Natural killer cell treated with Interleukin-12 subunit alpha and Interleukin-12 subunit beta and Interleukin-15 and Interleukin-18, amount 100 ng/mL, for 72 hours (primary cell): ENCODE results near the gene PRPF40B. TPM values are rescaled to one million over a fixed set of nuclear protein-coding genes. Genes with fewer than 3 reads are reported as not detected.
A peak's percentile ranks its signal among the peaks of the same experiment; 100 is the strongest.

Experiments used
- ATAC-seq, 2 donors: fragments of 150-1000 bp; cut with Tn5 transposase in 1 of 2; sonication (Bioruptor Pico), chemical (Tn5 transposase) in 1 of 2; 2 replicates each; pipeline ENCODE4 v1.10.0; 2021
- DNase-seq: peaks from one replicate; pipeline ENCODE4 v3.0.0; 2022; ENCODE audit warnings: low spot score
- H3K27ac Mint-ChIP-seq, 2 donors: 1 replicate in 1 of 2; 2 replicates in 1 of 2; pipeline ENCODE4 v1.8.0; 2022; ENCODE audit warnings: mixed read lengths in 2 of 2, mild to moderate bottlenecking in 1 of 2, moderate library complexity in 1 of 2
- H3K27me3 Mint-ChIP-seq, 2 donors: 1 replicate in 1 of 2; 2 replicates in 1 of 2; pipeline ENCODE4 v1.8.0; 2022; ENCODE audit warnings: mixed read lengths in 2 of 2
- H3K36me3 Mint-ChIP-seq: one replicate; pipeline ENCODE4 v1.8.0; 2022; ENCODE audit warnings: mixed read lengths
- H3K4me1 Mint-ChIP-seq, 2 donors: 1 replicate in 1 of 2; 2 replicates in 1 of 2; pipeline ENCODE4 v1.8.0; 2022; ENCODE audit warnings: low read depth in 2 of 2, mixed read lengths in 2 of 2, mild to moderate bottlenecking in 1 of 2
- H3K4me3 Mint-ChIP-seq: one replicate; pipeline ENCODE4 v1.8.0; 2022; ENCODE audit warnings: mixed read lengths
- H3K9me3 Mint-ChIP-seq: 2 replicates; pipeline ENCODE4 v1.8.0; 2022; ENCODE audit warnings: mixed read lengths
- total RNA-seq, 2 donors: library from RNA; stranded (reverse); gene quantifications; one replicate each; pipeline ENCODE4 v1.2.3, GENCODE V29; 2022

PRPF40B gene
- total RNA-seq, 2 donors from 2014 or later = 6.2 to 12.4 TPM

DNA sequence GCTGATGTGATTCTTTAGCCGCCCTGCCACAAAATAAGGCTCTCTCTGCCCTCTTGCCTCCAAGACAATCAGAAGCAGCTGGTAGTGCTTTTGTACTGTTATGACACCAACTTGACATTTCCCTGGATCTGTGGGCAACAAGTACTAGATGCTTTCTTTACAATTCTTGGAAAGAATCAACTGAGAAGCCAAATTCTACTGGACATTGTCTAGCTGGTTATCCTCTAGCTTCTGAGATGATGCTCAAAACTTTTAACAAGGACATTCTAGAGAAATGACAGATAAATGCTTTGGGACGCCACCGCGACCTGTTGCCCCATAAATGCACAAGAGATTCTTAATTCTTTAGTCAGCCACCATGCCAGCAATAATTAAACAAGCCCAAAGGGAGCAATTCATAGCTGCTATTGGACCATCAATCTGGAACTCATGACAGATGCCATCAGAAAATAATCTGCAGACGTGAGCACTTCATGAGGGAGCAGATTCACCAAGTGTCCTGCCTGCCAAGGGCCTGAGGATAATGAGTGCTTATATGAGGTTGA is 61.0 kb downstream of the PRPF40B start:
- H3K36me3 Mint-ChIP-seq = no peaks in the 10 kb centered on the region
- H3K9me3 Mint-ChIP-seq = no peaks in the 10 kb centered on the region
- H3K4me3 Mint-ChIP-seq = peak overlapping the region; percentile 36
- DNase-seq (no peak), ATAC-seq (no peak)
- H3K27me3 Mint-ChIP-seq = no peaks in the 10 kb centered on the region
- H3K4me1 Mint-ChIP-seq = peaks cover 56 to 59% of the 10 kb centered on the region in 2 donors
- peak overlapping the region; percentile 45 to 77 for H3K27ac Mint-ChIP-seq

- peaks cover 61 to 64% of the 10 kb centered on the region in 2 donors for H3K4me1 Mint-ChIP-seq
These were observed 64.6 kb downstream of the PRPF40B start for GRCh38 chr12:49687941-49688340.

DNA sequence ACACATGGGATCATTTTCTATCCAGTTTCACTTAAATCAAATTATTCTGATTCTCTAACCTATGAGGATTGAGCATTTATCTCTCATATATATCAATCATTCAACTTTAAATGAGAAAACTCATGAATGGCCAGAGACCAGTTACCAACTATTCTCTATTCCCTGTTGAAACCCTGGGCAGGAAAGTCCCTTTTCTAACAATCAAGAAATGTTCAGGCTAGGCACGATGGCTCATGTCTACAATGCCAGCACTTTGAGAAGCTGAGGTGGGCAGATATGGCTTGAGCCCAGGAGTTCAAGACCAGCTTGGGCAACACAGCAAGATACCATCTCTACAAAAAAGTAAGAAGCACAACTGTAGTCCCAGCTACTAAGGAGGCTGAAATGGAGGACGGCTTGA is 65.9 kb downstream of the PRPF40B start:
- Mint-ChIP-seq H3K4me1 (peaks cover 48 to 54% of the 10 kb centered on the region in 2 donors), H3K36me3 (no peaks in the 10 kb centered on the region), H3K4me3 (no peak overlapping the region)

More at GRCh38 chr12:49687941-49688340, 64.6 kb downstream of the PRPF40B start:
- no peaks in the 10 kb centered on the region for H3K9me3 Mint-ChIP-seq
- ATAC-seq = no peak
- H3K27me3 Mint-ChIP-seq = no peaks in the 10 kb centered on the region
- no peak overlapping the region for H3K4me3 Mint-ChIP-seq
- DNase-seq = no peak
- H3K27ac Mint-ChIP-seq = peak overlapping the region; percentile 23 to 64
- no peaks in the 10 kb centered on the region for H3K36me3 Mint-ChIP-seq

DNA sequence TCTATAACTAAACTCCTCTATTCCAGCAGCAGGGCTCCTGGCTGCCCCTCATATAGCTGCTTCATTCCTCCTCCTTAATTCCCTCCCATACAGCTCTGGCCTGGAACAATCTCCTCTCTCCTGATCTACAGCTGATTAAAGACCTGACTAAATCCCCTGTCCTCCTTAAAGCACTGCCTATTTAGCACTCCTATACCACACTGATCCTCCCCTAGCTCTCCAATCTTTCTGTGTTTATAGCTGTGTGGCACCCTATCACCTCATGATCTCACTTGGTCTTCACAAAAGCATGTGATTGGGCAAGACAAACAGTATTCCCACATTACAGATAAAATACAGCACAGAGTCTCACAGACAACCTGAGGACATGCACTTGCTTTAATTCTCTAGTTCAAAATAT is 66.4 kb downstream of the PRPF40B start:
- no peak for ATAC-seq
- Mint-ChIP-seq H3K36me3 (no peaks in the 10 kb centered on the region), H3K27ac (peak overlapping the region in 1 of 2 donors; percentile 1), H3K27me3 (no peaks in the 10 kb centered on the region), H3K9me3 (no peaks in the 10 kb centered on the region), H3K4me3 (no peak overlapping the region), H3K4me1 (peaks cover 43 to 48% of the 10 kb centered on the region in 2 donors)
- DNase-seq = no peak

More for the DNA sequence above, 65.9 kb downstream of the PRPF40B start:
- ATAC-seq (no peak), DNase-seq (no peak)
- H3K27ac Mint-ChIP-seq = peak overlapping the region in 1 of 2 donors; percentile 1
- H3K9me3 Mint-ChIP-seq = no peaks in the 10 kb centered on the region
- no peaks in the 10 kb centered on the region for H3K27me3 Mint-ChIP-seq

DNA sequence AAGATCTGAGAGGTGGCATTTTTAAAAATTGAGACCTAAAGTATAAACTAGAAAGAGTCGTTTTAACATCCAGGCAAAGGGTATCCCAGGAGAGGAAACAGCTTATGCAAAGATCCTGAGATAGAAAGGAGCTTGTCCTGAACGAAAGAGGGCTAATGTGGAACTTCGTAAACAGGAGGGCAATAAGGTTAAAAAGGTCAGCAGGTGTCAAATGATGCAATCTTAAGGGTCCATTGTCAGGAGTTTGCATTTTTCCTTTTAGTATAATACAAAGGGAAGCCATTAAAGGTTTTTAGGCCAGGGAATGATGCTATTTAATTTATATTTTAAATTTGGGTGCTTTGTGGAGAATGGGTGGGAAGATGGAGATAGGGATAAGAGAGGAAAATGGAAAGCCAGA is 69.5 kb downstream of the PRPF40B start:
- ATAC-seq (no peak), DNase-seq (no peak)
- H3K27ac Mint-ChIP-seq = no peak overlapping the region
- no peaks in the 10 kb centered on the region for H3K9me3 Mint-ChIP-seq
- H3K4me3 Mint-ChIP-seq = no peak overlapping the region
- H3K4me1 Mint-ChIP-seq = peaks cover 43 to 46% of the 10 kb centered on the region in 2 donors
- H3K36me3 Mint-ChIP-seq = no peaks in the 10 kb centered on the region
- H3K27me3 Mint-ChIP-seq = no peaks in the 10 kb centered on the region

- H3K27me3 Mint-ChIP-seq = no peaks in the 10 kb centered on the region
These were observed 70.6 kb downstream of the PRPF40B start for GRCh38 chr12:49693931-49694444.

More at GRCh38 chr12:49693931-49694444, 70.6 kb downstream of the PRPF40B start:
- Mint-ChIP-seq H3K27ac (no peak overlapping the region), H3K4me3 (no peak overlapping the region), H3K9me3 (no peaks in the 10 kb centered on the region), H3K36me3 (no peaks in the 10 kb centered on the region), H3K4me1 (peaks cover 46 to 50% of the 10 kb centered on the region in 2 donors)
- no peak for ATAC-seq
- no peak for DNase-seq

Other genes with a start within 250 kb of the PRPF40B start
- gene KCNH3, start 84.5 kb upstream of the PRPF40B start, total RNA-seq = under 1 TPM; 0.50 to 0.70 TPM
- 10 to 100 TPM; 64.9 to 89.8 TPM for gene MCRS1, start 55.4 kb upstream of the PRPF40B start, total RNA-seq
- 1 to 10 TPM; 2.0 to 2.3 TPM for gene FAM186B, start 17.9 kb upstream of the PRPF40B start, total RNA-seq
- gene FMNL3, start 83.8 kb downstream of the PRPF40B start, total RNA-seq = 100 to 1,000 TPM in 1 of 2 donors, 10 to 100 TPM in 1; 86.9 to 123 TPM
- 100 to 1,000 TPM; 357 to 452 TPM for gene TMBIM6, start 118.0 kb downstream of the PRPF40B start, total RNA-seq
- 1 to 10 TPM; 1.9 to 4.4 TPM for gene NCKAP5L, start 204.9 kb downstream of the PRPF40B start, total RNA-seq
- 1 to 10 TPM; 5.9 to 6.8 TPM for gene BCDIN3D, start 219.5 kb downstream of the PRPF40B start, total RNA-seq